CD4-positive, alpha-beta T cell treated with Interleukin-21 for 1 hour (primary cell): ENCODE measurements around the gene TBCEL.
"Not testable (repeated sequence)": the region's sequence is repeated elsewhere in the genome, so short reads cannot be mapped to it uniquely, and the experiment has no call there.

ENCODE experiments used
- DNase-seq: peaks from one replicate; pipeline ENCODE4 v3.0.0-alpha.2; 2020

Gene TBCEL, protein sequence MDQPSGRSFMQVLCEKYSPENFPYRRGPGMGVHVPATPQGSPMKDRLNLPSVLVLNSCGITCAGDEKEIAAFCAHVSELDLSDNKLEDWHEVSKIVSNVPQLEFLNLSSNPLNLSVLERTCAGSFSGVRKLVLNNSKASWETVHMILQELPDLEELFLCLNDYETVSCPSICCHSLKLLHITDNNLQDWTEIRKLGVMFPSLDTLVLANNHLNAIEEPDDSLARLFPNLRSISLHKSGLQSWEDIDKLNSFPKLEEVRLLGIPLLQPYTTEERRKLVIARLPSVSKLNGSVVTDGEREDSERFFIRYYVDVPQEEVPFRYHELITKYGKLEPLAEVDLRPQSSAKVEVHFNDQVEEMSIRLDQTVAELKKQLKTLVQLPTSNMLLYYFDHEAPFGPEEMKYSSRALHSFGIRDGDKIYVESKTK

DNA sequence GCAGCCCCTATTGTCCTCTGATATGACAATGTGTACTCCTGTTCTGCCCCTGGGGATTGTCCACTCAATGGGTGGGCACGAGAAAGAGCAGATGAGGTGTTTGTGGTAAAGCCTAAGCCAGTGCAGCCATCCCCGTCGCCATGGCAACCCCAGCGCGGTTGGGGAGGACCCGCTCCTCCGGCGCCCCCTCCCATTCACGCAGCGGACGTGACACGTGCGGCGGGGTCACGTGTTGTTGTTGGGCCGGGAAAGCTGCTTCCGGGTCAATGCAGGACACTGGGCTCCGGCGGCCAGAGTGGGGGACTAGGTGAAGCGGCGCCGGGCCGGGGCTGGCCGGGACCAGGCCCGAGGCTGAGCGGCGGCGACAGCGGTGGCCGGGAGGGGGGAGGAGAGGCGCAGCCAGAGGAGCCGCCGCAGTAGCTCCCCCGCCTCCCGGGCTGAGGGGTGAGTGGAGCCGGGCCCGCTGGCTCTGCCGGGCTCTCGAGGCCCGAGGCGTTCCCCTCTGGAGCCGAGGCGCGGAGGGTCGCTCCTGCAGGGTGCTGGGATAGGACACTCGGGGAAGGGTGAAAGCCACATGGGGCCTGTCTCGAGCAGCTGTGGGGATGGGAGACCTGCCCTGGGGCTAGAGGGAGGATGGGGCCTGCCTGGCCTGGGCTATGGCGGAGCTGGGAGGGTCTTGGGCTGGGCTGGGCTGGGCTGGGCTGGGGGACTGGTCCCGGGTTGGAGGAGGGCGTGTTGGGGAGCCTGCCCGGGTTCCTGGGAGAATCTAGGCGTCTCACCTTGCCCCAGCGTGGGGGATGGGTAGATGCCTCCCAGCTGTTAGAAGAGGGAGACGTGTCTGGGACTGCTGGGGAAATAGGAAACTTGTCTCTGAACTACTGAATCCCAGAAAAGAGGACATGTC, at the start of gene TBCEL:
TBCEL (plus strand) TSS at position 255 of the 904 bp plus-strand sequence. CDS start 21,589 bp downstream, outside the sequence.
- peak; percentile 84 for DNase-seq

DNA sequence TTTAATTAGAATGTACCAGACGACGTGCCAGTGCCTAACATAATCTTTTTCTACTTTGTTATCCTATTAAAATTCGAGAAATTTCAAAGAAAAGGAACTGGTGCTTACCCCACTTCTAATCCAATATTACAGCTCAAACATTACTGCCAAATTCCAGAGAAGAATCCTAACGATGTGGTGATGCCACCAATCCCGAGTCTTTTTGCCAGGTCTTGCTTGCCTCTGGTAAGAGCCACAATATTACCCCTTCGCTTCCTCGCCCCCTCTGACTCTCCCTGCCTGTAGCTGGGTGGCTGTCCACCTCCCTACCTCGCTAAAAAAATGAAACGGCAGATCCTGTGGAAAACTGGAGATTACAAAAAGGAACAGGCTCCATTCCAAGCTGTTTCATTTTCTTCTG, 49.4 kb upstream of the TBCEL start:
- no peak for DNase-seq

DNA sequence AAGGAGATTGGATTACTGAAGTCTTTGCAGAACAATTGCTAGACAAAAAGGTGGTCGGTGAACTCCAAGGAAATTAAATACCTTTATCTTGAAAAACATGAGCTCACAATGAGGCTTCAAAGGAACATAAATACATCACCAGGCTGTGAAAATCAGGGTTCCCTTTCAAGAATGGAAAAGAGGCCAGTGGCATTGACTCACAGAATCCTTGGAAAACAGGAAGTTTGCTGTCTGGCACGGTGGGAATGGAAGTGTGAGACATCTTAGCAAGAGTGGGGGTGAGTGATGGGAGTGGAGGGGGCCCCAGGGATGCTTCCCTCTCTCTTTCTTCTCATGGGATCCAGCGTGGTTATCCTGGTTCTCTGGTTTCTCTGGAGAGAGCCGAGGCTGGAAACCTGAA, 48.9 kb upstream of the TBCEL start:
- DNase-seq = no peak

DNA sequence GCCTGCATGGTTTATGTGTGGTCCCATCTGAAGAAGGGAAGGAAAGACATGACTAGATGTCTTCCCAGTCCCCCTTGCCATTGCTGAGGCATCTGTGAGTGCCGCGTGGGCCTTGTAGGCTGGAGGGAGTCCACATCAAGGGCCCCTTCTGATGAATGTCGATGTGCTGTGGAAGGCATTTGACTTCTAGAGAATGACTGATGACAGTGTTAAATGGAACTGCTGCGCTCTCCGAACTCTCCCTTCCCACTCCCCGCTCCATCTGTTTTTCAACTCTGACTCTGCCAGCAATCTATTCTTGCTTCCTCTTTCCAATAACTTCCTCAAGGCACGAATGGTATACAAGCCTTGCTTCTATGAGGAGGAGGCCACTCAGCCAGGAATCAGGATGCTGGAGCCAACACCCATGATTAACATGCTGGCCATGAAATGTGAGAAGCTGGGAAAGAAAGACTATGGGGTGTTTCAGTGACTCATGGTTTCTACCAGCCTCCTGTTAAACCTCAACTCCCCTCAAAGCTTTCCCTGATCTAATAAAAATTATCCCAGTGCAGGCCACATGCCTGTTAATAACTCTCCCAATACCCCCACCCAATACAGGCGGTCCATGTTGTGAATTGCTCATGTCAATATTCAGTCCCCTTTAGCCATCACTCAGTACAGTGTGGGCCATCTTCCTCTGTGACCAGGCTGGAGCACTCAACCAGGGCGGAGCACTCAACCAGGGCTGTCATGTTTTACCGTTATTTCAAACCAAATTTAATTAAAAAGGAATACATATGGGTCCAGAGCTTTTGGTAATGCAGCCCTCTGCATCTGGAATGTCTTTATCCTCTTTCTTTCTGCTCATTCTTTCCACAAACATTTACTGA, 46.4 kb upstream of the TBCEL start:
- no peak for DNase-seq

DNA sequence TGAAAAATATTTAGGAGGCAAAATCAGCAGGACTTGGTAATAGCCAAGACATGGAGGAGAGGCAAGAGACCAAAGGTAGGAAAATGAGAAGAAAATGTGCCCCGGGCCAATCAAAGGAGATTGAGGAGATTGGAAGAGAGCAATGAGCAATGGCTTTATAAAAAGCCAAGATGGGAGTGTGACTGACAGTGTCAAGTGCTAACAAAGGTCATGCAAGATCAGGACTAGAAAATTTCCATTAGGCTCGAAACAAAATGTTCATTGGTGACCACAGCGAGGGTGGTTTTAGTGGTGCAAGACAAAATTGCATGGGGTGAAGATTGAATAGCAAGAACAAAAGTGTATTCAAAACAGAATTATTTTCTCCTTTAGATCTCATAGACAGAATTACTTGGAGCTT, 45.2 kb upstream of the TBCEL start:
- DNase-seq = no peak

DNA sequence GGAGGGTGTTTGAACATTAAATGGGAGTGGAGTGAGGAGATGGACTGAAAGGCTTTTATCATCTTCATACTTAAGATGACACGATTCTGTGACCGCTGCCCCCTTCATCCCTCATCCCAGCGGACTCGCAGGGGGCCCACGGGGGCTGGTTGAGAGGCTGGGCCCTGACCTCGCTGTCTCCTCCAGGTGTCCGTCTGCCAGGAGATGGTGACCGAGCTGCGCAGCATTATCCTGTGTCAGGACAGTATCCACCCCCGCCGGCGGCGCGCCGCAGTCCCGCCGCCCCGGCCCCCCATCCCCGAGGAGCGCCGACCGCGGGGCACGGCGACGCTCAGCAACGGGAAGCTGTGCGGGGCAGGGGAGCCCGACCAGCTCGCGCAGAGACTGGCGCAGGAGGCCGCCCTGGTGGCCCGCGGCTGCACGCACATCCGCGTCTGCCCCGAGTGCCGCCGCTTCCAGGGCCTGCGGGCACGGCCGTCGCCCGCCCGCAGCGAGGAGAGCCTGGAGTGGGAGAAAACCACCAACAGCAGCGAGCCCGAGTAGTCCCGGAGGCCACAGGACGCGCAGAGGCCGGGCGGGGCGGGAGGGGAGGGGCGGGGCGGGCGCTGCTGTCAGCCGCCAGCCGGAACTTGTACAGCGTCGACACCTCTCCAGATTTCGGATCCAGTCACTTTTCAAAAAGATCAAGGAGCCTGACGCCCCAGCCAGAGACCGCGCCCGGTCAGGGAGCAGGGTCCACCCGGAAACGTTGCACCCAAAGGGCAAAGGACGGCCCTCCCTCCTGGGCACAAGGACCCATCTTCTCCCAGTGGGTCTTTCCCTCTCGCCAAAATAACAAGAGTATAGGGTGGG, 38.0 kb upstream of the TBCEL start:
- DNase-seq = peak; percentile 33

DNA sequence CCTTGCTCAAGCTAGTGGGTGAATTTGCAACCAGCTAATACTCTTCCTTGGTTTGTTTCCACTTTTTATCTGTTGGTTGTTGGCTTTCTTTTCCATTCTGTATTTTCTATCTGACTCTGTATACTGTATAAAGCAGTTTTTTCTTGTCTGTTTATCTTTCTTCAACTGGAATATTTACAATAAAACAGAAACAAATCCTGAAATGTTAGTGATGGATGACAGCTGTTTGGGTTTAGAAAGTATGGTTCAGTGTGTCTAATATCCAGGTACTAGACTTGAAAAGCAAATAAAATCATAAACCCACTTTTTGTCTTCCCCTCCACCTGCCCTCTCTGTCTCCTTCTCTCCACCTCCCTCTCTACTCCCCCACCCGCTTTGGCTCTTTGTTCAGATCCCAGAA, 35.3 kb upstream of the TBCEL start:
- DNase-seq = no peak

DNA sequence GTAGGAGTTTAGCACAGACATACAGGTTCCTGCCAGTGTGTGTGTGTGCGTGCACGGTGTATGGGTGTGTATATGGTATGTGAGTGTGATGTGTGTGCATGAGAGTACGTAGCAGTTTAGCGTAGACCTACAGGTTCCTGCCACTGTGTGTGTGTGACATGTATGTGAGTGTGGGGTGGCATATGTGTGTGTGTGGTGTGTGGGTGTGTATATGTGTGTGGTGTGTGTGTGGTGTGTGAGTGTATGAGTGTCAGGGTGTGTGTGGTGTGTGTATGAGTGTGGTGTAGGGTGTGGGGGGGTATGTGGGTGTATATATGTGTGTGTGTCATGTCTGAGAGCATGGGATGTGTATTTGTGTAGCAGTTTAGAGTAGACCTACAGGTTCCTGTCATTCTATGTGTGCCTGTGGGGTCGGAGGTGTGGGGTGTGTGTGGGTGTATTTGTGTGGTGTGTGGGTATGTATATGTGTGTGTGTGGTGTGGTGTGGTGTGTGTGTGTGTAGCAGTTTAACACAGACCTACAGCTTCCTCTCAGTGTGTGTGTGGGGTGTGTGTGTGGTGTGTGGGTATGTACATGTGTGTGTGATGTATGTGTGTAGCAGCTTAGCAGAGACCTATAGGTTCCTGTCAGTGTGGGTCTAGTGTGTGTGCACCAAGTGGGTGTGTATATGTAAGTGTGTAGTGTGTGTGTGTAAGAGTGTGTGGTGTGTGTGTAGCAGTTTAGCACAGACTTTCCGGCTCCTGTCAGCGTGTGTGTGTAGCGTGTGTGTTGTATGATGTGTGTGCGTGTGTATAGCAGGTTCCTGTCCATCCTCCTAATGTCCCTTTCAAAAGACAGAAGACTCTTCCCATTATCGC, 31.8 kb upstream of the TBCEL start:
- no peak for DNase-seq

DNA sequence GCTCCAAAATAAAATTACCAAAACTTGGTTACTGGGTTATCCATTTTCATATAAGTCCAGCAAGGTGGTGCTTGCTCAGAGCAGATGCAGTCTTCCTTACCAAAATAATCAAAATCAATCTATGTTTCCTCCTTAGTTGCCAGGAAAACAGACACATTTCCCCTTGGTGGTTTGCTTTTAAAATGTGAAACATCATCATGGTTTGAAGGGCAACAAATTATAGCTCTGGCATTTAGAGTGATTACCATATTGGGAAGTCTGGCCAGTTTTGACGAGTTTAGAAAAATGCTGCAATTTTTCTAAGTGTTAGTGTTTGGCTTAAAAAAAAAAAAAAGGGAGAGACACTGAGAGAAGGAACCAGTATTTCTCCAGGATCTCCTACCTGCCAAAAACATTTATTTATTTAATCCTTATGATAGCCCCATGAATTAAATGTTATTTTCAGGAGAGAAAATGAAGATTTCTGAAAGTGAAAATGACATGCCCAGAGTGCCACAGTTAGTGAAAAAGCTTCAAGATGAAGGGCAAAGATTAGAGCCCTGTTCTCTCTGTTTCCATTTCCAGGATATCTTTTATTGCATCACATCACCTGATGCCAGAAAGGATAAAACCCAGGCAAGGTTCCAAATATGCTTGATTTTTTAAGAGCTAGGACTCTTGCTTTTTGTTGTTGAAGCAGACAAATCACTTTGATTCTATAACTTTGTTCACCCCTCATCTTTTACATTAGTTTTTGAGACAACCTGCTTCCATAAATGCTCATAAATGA, 29.6 kb upstream of the TBCEL start:
- no peak for DNase-seq

DNA sequence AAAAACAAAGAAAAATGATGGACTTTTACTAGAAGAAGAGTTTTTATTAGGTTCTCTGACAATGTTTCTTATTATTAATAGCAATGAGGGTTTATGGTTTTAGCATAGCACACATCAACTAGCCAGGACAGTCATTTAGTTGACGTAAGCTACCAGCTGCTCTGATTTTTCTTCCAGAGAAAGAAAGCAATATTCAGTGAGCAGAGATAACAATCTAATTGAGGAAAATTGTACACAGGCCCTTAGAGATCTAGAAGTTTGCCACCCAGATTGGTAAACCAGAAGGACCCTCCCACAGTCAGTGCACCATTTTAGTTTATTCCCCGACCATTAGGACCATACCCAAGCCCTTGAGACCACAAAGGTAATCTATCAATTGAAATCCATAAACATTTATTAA, 28.7 kb upstream of the TBCEL start:
- DNase-seq = no peak

DNA sequence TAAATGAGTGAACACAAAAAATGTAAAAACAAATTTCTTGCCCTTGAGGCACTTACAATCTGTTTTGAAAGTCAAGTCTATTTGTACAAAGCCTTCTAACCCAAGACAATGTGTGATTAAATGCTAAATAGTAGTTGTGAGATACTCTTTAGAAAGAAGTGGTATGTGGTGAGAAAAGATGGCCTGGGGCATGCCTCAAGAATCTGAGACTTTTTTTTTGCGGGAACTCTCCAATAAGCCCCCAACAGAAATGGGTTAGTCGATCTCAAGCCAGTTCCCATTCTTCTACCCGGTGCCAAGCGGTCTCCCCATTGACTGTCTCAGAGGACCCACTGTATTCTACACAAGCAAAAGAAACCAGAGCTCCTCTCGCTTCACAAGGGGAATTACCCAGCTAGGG, 26.9 kb upstream of the TBCEL start:
- DNase-seq = no peak

DNA sequence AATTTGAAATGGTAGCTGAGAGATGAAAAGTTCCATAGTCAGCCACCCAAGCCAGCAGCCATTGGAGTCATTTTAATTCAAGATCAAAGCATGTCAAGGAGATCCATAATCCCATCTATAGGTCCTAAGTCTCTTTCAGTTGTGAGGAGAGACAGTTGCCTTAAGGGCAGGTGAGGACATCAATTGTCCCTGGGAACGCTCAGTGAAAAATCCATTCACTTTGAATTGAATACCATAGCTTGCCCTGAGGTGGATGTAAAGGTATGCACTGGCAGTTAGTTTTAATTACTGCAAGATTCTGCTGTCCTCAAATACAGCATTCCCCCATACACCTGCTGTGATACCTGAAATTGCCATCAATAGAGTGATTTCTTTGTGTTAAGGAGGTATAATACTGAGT, 25.3 kb upstream of the TBCEL start:
- DNase-seq = no peak

DNA sequence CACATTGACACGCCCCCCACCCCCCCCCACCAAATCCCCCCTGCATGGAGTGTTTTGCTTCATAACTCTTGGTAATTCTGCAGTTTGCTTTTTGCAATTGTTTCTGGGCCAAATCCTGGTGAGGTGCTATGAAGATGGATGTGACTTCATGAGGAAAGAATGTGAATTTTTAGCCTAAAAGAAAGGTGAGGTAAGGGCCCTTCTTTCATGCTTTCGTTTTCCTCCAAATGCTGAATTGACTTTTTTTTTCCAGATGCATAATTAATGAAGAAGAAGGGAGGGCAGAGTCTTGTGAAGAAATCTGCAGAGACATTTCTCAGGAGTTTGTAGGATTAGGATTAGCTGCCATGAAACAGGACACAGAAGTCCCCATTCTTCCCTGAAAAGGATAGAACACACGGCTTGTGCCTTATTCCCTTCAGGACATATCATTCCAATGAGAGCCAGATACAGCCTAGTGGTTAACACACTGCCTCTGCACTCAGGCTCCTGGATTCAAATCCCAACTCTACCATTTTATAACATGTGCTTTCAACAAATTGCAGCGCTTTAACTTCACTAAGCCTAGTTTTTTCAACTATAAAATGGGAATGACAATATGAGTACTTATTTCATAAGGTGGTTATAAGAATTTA, 19.6 kb upstream of the TBCEL start:
- no peak for DNase-seq

DNA sequence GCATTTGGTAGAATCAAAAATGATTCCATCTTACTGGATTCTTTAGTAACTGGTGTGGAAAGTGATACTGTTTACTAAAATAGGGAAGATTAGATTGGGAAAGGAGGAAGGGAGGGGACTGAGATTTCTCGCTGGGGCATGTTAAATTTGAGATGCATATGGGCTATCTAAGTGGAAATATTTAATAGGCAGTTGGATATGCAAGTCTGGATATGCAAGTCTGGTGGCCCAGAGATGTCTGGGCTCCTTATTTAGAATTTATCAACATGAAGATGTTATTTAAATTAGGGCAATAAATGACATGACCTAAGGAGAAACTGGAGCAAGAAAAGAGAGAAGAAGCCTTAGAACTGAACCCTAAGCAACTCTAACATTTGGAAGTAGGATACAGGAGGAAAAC, 17.0 kb upstream of the TBCEL start:
- no peak for DNase-seq

DNA sequence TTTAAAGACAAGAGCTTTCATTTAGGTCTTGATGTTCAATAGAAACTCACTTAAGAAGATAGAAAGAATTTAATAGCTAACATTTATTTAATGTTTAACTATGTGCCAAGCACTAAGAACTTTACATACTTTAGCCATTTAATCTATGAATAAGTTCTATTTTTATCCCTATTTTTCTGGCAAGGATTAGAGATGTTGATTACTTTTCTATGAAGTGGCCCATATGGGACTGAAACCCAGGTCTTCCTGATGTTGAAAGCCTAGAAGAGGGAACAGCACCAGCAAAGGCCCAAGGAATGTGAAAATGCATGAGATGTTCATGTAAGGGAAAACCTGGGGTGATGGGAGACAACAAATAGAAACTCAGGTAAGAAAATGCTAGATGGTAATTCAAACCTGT, 15.4 kb upstream of the TBCEL start:
- DNase-seq = no peak

DNA sequence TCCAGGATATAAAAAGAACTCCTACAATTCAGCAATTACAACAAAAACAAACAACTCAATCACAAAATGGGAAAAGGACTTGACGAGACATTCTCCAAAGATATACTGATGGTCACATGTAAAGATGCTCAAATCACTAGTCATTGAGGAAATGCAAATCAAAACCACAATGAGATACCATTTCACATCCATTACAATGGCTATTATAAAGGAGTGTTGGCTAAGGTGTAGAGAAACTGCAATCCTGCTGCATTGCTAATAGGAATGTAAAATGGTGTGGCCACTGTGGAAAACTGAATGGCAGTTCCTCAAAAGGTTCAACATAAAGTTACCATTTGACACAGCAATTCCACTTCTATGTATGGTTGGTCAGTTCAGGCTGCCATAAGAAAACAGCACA, 11.8 kb upstream of the TBCEL start:
- no peak for DNase-seq

DNA sequence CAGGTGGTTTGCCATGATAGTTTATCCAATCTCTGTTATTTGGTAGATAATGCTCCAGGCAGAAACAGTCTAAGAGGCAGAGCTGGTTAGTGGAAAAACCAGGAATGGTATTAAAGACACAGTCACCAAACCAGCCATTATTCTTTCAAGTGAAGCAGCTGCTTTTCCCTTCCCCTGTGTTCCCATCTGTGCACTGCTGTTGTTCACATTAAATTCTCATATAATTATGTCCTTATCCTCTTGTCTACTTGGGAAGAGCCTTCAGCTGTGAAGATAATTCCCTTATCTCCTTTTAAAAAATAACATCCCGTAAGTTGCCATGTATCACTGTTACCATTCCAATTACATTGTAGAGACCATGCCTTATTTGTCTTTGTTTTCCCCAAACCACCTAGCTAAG, 5.2 kb upstream of the TBCEL start:
- no peak for DNase-seq

DNA sequence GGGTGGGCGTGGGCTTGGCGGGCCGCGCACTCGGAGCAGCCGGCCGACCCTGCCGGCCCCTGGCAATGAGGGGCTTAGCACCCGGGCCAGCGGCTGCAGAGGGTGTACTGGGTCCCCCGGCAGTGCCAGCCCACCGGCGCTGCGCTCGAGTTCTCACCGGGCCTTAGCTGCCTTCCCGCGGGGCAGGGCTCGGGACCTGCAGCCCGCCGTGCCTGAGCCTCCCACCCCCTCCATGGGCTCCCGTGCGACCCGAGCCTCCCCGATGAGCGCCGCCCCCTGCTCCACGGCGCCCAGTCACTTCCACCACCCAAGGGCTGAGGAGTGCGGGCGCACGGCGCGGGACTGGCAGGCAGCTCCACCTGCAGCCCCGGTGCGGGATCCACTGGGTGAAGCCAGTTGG, 2.2 kb upstream of the TBCEL start:
- not testable (repeated sequence) for DNase-seq

DNA sequence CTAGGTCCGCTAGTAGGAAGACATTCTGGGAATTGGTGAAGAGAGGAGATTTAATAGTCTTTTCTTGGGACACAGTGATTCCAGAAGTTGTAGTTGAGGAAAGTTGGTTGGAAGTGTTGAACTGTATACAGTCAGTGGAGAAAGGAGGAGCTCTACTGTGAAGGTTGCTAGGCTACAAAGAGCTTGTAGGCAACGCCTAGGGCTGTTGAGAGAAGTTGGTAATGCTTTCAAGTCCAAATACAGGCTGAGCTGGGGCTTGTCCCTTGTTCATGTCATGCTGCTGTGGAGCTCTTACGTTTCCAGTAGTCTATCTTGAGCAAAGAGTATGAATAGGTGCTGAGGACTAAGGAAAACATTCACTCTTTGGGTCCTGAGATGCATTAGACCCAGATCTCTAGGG, 1.1 kb downstream of the TBCEL start:
- DNase-seq = no peak

DNA sequence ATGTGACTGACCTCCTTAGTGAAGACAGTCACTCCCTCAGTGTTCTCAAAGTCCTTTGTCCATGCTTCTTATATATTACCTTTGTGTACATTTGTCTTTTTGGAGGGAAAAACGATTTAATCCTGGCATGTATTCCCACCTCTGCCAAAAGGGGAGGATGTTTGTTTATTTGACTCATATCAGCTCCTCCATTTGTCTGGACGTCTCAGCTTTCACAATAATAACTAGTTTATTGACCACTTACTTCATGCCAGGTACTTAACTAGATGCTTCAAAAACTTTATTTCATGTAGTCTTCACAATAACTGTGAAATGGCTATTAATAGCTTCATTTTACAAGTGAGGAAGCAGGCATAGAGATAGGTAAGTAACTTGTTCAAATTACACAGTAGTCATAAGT, 5.3 kb downstream of the TBCEL start:
- DNase-seq = no peak
